GM19043 (cell line): ENCODE measurements around the gene RTF1.
"Not testable (repeated sequence)": the region's sequence is repeated elsewhere in the genome, so short reads cannot be mapped to it uniquely, and the experiment has no call there.

ENCODE experiments used
- ATAC-seq: cut with Tn5 transposase; IDR thresholded peaks from one replicate; pipeline ENCODE4 v1.9.1; 2021; ENCODE audit warnings: low read depth; ENCODE audit not compliant: unreplicated experiment

The RTF1 gene

DNA sequence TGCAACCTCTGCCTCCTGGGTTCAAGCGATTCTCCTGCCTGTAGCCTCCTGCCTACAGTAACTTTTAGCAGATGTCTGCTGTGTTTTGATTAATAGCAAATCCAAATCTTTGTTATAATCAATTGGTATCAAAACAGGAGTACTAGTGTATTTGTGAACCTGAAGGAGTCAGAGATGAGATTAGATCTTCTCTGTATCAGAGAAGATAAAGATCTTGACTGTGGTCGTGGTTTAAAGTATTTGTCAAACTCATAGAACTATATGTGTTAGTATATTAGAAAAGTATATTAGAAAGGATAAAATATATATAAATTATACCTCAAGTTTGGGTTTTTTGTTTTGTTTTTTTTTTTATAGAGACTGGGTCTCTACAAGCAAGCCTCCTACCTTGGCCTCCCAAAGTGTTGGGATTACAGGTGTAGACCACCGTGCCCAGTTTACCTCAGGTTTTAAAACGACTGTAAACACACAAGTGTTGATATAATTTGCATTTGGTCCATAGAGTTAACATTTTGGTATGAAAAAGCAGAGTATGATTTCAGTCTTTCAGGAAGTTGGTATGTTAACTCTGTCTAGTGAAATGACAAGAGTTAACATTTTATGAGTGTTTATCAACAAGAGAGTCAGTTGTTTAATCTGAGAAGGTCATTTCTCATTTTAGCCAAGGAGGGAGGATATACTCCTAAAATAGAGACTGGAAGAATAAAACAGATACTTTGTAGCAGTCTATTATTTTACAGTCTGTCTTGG lies 18.3 kb downstream of the RTF1 start:
- no peak for ATAC-seq

DNA sequence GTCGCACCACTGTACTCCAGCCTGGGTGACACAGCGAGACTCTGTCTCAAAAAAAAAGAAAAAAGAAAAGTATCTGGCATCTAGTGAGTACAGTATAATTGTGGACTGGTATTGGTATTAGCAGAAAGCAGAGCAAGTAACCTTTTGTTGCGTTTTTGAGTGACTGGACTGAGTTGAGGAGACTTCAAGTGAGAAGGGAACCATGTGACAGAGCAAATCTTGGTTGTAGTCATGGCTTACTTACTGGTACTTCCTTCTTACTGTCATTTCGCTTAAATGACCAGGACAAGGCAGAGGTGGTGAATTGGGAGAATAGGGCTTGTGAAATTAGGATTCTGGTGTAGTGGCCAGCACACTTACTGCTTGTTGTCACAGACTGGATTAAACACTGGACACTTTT lies 20.6 kb downstream of the RTF1 start:
- no peak for ATAC-seq

DNA sequence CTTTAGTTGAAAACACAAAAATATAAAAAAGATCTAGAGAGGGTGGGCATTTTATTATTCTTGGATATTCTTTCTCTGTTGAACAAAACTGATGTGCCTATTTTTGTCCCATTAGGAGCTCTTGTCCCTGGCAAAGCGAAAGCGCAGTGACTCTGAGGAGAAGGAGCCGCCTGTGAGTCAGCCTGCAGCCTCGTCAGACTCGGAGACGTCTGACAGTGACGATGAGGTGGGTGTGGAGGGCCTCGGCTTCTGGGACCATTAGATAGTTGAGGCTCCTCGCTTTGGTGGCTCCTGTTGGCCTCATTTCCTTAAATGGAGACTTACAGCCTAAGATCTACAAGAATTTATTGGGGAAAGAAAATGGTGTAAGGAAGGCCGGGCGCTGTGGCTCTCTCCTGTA lies 21.3 kb downstream of the RTF1 start:
- ATAC-seq, result no peak

DNA sequence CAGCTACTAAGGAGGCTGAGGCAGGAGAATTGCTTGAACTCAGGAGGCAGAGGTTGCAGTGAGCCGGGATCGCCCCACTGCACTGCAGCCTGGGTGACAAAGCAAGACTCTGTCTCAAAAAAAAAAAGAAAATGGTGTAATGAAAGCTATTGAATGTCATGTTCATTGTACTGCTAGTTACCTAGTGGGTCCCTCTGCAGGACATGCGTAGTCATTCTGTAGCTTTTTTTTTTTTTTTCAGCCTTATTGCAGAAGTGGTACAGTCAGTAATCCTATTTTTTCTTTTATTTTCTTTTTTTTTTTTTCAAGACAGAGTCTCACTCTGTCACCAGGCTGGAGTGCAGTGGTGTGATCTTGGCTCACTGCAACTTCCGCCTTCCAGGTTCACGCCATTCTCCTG lies 21.9 kb downstream of the RTF1 start:
- not testable (repeated sequence) for ATAC-seq

DNA sequence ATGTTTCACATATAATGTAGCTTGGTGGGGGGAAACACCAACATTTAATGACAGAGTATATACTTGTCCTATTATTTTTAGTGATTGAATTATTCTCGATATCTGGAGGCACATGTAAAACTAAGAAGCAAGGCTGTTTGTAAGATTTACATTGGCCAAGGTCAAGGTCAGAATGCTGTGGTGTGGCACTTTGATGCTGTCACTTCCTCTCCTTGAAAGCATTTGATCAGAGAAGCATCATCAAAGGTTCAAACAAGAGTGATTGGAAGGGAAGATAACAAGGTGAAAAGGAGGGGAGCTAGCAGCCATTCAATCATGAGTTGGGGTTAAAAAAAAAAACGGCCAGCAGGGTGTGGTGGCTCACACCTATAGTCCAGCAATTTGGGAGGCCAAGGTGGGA lies 26.4 kb downstream of the RTF1 start:
- ATAC-seq, result no peak

DNA sequence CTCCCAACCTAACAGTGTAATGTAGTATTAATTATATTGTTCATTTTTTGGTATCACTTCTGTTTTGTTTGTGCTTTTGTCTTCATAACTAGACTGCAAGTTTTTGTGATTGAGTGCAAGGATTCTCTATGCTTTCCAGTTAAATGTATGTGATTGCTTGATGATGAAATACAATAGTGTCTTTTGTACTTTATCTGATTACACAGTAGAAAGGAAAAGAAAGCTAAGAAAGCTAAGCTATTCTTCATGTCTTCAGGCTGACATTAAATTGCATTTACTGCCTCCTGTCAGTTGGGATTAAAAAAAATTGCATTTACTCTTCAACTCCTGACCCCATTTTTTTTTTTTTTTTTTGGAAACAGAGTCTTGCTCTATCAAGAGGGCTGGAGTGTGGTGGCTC lies 28.5 kb downstream of the RTF1 start:
- no peak for ATAC-seq

DNA sequence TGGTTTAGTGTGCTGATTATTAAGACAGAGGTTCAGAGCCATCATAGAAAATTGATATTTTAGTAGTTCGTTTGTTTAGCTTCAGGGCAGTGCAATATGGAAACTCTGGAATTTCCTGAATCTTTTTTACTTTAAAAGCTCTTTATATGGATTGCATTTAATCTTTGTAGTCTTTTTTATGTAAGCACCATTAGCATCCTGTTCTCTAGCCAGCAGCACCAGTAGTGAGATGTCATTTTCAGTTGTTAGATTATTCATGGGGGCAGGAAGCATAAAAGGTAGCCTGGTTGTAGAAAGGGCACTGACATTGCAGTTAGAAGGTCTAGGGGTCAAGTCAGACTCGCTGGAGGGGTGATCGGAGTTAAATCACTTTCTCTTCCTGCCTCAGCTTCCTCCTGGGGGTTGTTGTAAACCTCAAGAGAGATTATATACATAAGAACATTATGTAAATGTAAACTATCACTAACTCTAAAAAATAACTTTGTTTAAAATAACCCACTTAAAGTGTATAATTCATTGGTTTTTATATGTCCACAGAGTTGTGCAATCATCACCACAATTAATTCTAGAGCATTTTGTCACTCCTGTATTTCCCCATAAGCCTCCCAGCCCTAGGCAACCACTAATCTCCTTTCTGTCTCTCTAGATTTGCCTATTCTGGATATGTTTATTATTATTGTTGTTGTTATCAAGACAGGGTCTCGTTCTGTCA lies 45.3 kb downstream of the RTF1 start:
- no peak for ATAC-seq

DNA sequence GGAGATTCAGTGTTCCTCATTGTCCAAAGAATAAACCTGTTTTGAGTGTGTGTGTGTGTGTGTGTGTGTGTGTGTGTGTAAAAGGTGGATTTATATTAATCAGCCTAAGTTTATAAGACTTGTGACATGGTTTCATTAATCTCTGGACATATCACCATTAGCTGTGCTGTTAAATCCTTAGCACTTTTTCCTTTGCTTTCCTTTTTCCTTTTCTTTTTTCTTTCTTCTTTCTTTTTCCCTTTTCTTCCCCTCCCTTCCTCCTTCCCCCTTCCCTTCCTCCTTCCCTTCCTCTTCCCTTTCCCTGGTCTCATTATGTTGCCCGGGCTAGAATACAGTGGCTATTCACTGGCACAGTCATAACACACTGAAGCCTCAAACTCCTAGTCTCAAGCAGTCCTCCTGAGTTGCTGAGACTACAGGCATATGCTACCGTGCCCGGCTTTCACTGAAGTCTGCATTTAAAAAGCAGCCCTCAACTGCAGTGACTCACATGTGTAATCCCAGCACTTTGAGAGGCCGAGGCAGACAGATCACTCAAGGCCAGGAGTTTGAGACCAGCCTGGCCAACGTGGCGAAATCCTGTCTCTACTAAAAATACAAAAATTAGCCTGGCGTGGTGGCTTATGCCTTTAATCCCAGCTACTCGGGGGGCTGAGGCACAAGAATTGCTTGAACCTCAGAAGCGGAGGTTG lies 48.1 kb downstream of the RTF1 start:
- ATAC-seq, result no peak

DNA sequence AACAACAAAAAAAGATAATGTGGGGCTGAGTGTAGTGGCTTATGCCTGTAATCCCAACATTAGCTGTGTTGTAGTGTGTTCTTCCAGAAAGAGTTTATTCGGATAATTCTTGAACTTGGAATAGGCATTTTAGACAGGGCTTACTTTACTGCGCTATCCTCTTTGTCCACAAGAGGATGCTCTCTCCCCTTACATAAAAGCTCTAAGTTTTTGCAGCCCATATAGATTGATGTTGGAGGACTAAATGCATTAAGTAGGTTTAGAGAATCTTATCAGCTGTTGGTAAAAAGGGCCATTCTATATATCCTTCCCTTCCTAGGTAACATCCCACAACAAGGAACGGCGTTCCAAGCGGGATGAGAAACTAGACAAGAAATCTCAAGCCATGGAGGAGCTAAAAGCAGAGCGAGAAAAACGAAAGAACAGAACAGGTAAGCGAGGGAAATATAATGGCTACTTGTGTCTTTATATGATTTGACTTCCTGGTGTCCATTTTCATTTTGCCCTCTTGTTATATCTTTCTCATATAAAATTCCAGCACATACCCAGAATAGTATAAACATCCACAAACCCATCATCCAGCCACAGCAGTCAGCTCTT lies 49.0 kb downstream of the RTF1 start:
- no peak for ATAC-seq

DNA sequence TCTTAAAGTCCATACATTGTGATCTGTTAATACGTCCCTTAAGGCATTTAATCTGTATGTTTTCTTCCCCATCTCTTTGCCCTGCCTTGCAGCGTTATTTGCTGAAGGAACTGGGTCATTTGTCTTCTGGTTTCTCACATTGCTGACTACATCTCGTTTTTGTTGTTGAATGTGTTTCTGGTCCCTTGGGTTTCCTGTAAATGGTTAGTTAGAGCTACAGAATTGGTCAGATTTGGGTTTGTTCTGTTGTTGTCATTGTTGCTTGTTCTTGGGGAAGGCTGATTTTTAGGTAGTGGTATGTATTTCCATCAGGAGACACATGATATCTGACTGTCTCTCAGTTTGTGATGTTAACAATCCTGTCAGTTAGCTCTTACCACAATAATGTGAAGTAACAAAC lies 49.8 kb downstream of the RTF1 start:
- no peak for ATAC-seq

DNA sequence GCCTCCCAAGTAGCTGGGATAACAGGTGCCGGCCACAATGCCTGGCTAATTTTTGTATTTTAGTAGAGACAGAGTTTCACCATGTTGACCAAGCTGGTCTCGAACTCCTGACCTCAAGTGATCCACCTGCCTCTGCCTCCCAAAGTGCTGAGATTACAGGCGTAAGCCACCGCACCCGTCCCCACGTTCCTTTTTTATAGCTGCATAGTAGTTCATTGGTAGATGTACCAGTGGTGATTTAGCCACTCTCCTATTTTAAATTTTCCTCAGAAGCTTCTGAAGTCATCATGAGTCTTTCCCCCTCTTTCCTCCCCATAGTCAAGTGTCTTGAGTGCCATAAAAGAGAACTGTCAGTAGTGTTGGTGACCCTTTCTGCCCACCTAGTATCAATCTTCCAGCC lies 52.7 kb downstream of the RTF1 start:
- not testable (repeated sequence) for ATAC-seq

DNA sequence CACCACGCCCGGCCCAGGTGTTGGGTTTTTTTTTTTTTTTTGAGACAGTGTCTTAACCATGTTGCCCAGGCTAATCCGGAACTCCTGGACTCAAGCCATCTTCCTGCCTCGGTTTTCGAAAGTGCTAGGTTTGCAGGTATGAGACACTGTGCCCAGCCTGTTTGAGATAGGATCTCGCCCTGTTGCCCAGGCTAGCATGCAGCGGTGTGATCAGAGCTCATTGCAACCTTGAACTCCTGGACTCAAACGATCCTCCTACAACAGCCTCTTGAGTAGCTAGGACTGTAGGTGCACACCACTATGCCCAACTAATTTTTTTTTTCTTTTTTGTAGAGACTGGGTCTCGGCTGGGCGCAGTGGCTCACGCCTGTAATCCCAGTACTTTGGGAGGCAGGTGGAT lies 56.5 kb downstream of the RTF1 start:
- no peak for ATAC-seq

DNA sequence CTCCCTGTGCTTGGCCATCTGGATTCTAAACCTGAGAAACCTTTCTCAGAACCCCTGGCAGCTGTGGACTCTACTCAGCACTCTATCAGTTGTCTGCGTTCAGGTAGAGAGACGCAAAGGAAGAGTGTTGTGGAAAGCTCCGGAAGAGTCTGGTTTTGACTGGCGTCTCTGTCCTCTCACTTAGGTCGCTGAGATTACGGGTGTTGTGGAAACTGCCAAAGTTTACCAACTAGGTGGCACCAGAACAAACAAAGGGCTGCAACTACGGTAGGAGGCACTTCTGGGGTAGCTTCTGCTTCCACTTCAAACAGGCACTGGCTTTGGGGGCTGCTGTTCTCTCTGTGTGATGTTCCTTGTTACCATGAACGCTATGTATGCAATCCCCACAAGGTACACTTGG lies 57.5 kb downstream of the RTF1 start:
- no peak for ATAC-seq

DNA sequence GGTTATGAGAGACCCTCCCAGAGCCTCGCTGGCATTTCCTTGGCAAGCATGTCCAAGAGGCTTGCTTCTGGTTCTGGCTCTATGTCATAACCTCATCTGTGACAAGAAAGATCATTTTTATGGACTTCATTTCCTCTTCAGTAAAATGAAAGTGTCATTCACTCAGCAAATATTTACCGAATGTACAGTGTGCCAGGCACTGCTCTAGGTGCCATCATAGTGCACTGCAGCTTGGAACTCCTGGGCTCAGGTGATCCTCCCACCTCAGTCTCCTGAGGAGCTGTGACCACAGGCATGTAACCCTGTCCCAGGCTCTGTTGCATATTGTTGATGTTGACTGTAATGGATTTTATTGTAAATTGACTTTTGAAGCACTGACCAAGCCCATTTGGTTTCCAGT lies 58.0 kb downstream of the RTF1 start:
- ATAC-seq, result no peak

DNA sequence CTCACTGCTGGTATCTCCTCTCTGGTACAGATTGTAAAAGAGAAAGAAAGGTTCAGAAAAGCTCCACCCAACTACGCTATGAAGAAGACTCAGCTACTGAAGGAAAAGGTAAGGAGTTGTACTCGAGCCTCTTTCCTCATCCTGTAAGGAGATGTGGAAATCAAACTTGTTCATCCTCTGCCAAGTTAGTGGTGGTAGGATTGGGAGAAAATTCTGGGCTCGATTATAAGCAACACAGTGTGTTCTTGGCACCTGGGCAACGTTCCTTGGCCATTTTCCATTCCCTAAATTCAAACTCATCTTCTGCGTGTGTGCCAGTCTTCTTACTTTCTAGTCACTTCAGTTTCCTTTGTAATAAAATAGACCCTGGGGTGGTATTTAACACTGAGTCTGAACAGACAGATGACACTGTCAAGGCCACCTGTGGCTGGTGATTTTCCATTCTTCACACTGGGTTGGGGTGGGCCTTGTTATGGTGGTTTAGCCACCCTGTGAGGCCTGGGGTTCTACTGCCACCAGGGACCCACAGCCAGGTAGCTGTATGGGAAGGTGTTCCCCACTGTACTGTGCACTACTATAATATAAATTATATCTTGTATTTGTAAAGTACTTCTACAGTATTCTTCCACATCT lies 59.6 kb downstream of the RTF1 start:
- no peak for ATAC-seq

DNA sequence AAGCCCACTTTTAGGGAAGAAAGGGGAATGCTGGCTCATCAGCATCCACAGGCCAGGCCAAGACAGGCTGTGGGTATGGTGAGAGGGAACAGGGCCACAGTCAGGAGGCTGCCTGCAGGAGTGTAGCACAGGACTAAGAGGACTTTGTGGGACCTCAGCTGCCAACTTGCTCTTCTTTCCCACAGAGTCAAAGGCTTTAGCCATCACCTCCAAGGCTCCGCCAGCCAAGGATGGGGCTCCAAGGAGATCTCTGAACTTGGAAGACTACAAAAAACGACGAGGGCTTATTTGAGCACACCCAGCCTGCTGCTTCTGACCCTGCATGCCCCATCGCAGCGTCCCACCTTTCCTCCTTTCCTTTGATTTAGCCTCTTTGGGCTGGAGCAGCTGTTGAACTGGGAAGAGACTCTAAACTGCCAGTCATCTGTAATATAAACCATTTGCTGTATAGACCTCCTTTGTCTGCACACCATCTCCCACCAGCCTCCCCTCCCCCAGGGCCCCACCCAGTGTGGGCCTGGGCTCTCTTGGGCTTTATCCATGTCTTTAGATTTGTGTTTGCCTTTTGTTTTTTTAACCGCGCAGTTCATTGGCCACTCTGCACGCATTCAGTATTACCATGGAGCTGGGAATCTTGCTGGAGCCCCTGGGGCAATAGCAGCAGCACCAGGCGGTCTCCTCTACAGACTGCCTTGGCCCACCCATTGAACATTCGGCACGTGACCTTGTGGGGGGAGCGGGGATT lies 63.7 kb downstream of the RTF1 start:
- no peak for ATAC-seq

DNA sequence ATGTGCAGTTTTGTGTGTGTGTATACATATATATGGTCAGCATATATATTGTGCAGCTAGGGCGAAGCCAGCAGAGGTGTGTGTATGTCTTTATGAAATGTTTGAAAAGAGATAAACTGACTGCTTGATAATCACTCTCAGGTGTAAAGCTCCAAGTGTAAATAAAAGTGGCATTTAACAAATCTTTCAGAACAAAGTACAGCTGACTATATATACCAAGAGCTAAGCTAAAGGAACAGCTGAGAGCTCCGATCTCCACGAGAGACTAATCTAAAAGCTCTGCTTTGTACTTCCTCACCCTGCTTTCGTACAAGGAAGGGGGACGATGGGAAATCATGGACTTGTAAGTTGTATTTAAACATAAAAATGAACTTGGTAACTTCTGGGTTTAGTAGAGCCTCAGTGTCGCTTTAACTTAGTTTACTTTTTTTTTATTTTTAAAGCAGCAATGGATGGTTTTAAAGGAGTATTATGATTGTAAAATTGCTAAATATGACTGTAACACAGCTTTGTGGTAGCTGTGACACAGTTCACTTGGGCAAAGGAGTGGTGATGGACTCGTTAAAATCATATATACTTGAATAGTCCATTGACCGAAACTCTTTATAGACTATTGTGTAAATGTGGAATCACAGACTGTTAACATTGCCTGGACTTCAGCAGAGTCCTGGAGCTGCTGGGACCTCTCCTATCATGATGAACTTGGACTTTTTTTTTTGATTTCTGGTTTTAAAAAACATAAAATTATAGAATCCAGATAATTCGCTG lies 65.4 kb downstream of the RTF1 start:
- no peak for ATAC-seq

DNA sequence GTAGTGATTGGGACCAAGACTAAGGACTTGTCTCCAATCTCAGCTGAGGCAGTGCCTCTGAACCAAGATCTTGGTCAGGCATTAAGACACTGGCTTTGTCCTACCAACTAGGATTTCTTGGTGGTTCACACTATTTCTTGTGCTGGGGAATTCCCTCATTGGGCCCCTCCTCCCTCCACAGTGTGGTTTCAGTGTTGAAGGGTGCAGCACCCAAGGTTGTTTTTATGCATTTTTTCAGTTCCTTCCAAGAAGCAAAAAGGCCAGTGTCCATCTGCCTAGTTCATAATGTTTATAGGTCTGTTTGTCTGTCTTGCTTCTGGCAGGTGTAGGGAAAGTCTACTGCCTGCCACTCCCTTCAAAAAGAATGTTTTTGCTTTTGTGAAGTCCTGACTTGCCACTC lies 66.2 kb downstream of the RTF1 start:
- peak; percentile 66 for ATAC-seq

DNA sequence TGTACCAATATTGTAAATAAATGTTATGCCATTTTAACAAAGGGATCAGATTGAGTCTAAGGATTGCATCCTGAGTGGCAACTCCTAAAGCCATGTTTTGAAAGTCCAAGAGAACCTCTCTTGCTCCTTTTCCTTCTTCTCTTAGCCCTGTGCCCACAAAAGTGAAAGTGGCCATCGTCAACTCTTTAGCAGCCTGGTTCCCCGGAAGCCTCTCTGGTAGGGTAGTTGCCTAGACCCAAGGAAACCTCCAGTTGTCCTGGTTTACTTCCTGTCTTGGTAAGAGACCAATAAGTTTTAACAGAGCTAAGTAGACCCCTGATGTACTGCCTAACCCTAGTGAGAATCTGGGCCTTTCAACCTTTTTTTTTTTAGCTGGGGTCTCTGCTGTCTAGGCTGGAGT lies 66.6 kb downstream of the RTF1 start:
- ATAC-seq, result no peak
